Prostate gland (tissue), 2 donors: Measurements from ENCODE around the gene DENND1C. TPM values are rescaled to one million over a fixed set of nuclear protein-coding genes. Genes with fewer than 3 reads are reported as not detected.

Experiments used
- DNase-seq: peaks from one replicate; pipeline ENCODE4 v3.0.0-alpha.2; 2019; ENCODE audit warnings: low spot score
- H3K27ac ChIP-seq, 2 donors: fragments of 200-600 bp; sonication (generic); 2 replicates each; pipeline ENCODE4 v1.5.1; 2017 to 2019
- H3K27me3 ChIP-seq: fragments of 200-600 bp; sonication (generic); replicated peaks from 2 replicates; pipeline ENCODE4 v1.5.1; 2019; ENCODE audit not compliant: insufficient read depth
- H3K36me3 ChIP-seq, 2 donors: fragments of 200-600 bp; sonication (generic); 1 replicate in 1 of 2; 2 replicates in 1 of 2; pipeline versions ENCODE4 v1.5.1 to v1.8.1; 2017 to 2019
- H3K4me1 ChIP-seq: fragments of 200-600 bp; sonication (generic); replicated peaks from 2 replicates; pipeline ENCODE4 v1.5.1; 2019
- H3K4me3 ChIP-seq, 2 donors: fragments of 200-600 bp; sonication (generic); 2 replicates each; pipeline ENCODE4 v1.5.1; 2017 to 2019
- H3K9me3 ChIP-seq: fragments of 200-600 bp; sonication (generic); 2 replicates; pipeline ENCODE4 v1.5.1; 2017
- POLR2A ChIP-seq: fragments of 450-650 bp; IDR thresholded peaks from one replicate; pipeline ENCODE4 v1.6.1; 2016; ENCODE audit warnings: antibody characterized with exemption, mild to moderate bottlenecking
- POLR2AphosphoS5 ChIP-seq: sonication (generic); formaldehyde crosslinking; IDR thresholded peaks from one replicate; pipeline ENCODE4 v1.6.1; 2017; ENCODE audit warnings: antibody characterized with exemption
- whole genome bisulfite sequencing: methylation state at CpG from one replicate; pipeline ENCODE4 v1.1.5; 2018; 5-methylcytosine and 5-hydroxymethylcytosine counted together
- intact Hi-C: fragments of 100-400 bp; cut with DNase I; formaldehyde crosslinking; loops from one replicate; pipeline ENCODE4 v1.14.2; 2022
- small RNA-seq, 2 donors: library from RNA; depleted of rRNA; stranded (forward); fragments of <200 nt; gene quantifications; one replicate each; pipeline ENCODE3, GENCODE V24; 2016
- total RNA-seq, 2 donors: library from RNA; depleted of rRNA; stranded (reverse); fragments of >200 nt; gene quantifications; one replicate each; pipeline ENCODE4 v1.1.0, GENCODE V29; 2016
- TF ChIP-seq, protein P1 (sequence below), 4 experiments: fragments of 200-600 bp in 2 of 4; fragments of 450-650 bp in 2 of 4; sonication (generic) in 2 of 4; IDR thresholded peaks; 1 replicate in 3 of 4; 2 replicates in 1 of 4; pipeline ENCODE4 v1.5.1; 2016 to 2019; ENCODE audit warnings: antibody characterized with exemption in 4 of 4, mild to moderate bottlenecking in 2 of 4, moderate library complexity in 2 of 4

DENND1C gene
- total RNA-seq, 2 donors from 2014 or later, result 0.91 to 1.4 TPM

DNA sequence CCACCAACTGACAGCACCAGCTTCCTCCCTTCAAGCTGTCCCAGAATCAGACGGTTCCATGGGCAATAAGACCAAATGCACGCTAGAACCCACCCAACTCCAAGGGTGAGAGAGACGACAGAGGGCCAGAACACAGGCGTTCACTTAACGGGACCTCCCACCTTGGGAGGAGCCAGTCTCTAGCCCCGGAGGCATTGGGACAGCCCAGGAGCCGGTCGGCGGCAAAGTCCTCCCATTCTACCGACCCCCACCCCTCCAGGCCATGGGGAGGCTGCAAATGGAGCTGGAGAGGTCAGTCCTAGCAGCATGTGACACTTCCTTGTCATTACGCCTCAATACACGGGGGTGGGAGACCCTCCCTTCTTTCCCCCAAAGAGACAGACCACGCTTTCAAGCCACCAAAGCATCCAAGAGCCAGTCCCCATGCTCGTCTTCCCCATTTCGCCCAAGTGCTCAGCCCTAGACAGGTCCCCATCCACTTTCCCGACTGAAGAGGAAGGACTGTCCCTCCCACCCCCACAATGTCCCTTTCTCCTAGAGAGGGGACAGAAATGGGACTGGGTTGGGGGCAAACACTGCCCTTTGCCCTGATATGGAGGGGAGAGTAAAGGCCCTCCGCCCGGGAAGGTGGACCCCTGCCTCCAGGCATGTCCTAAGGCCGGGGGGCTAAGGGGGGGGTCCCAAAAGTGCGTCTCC, 57.9 kb downstream of the DENND1C start:
- no peaks in the 10 kb centered on the region for H3K27me3 ChIP-seq
- no peak for DNase-seq
- H3K9me3 ChIP-seq, result no peaks in the 10 kb centered on the region
- intact Hi-C loops, result loop anchor here (2.0 to 5.0 kb wide), 2 partner anchors 31 to 151 kb away; partner anchors contain the start of gene GTF2F1
- peak overlapping the region; percentile 73 to 75 for H3K4me3 ChIP-seq
- TF ChIP-seq POLR2AphosphoS5 (no peak), POLR2A (no peak)
- TF ChIP-seq, protein P1, sequence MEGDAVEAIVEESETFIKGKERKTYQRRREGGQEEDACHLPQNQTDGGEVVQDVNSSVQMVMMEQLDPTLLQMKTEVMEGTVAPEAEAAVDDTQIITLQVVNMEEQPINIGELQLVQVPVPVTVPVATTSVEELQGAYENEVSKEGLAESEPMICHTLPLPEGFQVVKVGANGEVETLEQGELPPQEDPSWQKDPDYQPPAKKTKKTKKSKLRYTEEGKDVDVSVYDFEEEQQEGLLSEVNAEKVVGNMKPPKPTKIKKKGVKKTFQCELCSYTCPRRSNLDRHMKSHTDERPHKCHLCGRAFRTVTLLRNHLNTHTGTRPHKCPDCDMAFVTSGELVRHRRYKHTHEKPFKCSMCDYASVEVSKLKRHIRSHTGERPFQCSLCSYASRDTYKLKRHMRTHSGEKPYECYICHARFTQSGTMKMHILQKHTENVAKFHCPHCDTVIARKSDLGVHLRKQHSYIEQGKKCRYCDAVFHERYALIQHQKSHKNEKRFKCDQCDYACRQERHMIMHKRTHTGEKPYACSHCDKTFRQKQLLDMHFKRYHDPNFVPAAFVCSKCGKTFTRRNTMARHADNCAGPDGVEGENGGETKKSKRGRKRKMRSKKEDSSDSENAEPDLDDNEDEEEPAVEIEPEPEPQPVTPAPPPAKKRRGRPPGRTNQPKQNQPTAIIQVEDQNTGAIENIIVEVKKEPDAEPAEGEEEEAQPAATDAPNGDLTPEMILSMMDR (IDR thresholded peaks at IDR 0.05), result no peak
- peaks cover 5% of the 10 kb centered on the region for H3K4me1 ChIP-seq
- under 1% methylated on average over 18 of the region's 20 CpGs for WGBS
- peak overlapping the region; percentile 66 to 74 for H3K27ac ChIP-seq
- H3K36me3 ChIP-seq, result peaks cover 0 to 17% of the 10 kb centered on the region in 2 donors

DNA sequence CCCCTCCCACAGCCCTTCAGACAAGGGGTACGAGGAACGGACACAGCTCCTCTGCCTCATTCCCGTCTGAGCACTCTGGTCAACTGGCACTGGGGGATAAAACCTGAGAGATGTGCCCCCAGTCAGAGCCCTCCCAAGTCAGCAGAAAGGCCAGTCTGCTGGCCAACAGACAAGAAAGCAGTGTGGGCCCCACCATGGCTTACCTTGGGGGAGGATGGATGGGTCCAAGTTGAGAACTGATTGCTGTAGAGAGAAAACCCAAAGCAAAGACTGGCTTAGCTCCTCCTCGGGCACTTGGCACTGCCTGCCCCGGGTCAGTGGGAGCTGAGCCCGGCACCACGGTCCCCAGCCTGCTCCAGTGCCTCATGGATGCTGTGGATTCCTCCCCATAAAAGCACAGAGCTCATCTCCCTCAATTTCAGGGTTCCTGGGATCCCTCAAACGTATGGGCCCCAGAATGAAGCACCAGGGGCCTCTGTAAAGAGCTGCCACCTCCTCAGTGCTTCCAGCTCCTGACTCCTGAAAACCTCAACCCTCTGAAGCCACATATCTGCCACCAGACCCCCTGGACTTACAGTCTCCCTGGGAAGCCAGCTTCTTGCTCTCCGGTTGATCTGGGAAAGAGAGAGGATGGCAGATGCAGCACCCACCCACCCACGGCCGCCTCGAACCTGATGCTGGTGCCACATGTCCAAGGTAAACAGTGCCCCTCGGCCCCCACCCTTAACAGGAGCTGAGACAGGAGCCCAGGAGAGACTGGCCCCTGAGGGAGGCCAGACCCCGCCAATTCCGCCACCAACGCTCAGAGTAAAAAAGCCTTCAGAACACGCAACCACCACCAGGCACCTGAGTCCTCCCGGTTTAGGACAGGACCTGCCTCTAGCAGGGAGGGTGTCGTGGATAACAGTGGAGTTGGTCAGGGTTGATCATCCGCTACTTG, 60.2 kb downstream of the DENND1C start:
- Histone ChIP-seq H3K4me3 (no peak overlapping the region), H3K27me3 (no peaks in the 10 kb centered on the region), H3K4me1 (peaks cover 5% of the 10 kb centered on the region), H3K9me3 (no peaks in the 10 kb centered on the region), H3K36me3 (peaks cover under 1 to 40% of the 10 kb centered on the region in 2 donors), H3K27ac (no peak overlapping the region)
- intact Hi-C loops, result loop anchor here (5.0 kb wide), 1 partner anchor 149 kb away; no protein-coding TSS in a partner anchor
- TF ChIP-seq, protein P1 (IDR thresholded peaks at IDR 0.05), result no peak
- no peak for TF ChIP-seq POLR2A
- no peak for TF ChIP-seq POLR2AphosphoS5
- DNase-seq, result no peak
- WGBS, result 66% methylated on average over 20 of the region's 20 CpGs

DNA sequence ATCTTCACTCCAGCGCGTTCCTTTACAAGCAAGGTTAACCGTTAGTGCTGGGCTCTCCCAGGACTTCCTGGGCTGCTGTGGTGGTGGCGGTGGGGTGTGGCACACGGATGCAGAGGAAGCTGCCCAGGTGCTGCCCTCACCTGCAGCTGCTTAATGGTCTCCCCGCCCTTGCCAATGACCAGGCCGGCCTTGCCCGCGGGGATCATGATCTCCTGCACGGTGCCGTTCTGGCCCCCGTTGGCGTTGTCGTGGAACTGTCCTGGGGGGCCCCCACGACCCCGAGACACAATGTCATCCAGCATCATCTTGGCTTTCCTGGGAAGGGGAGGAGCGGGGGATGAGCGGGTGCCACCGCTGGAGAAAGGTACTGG, 63.0 kb downstream of the DENND1C start:
- H3K4me3 ChIP-seq, result no peak overlapping the region
- H3K27ac ChIP-seq, result no peak overlapping the region
- TF ChIP-seq POLR2A, result no peak
- TF ChIP-seq POLR2AphosphoS5, result no peak
- TF ChIP-seq, protein P1 (IDR thresholded peaks at IDR 0.05), result no peak
- WGBS, result 88% methylated on average over 19 of the region's 19 CpGs
- peaks cover 16 to 56% of the 10 kb centered on the region in 2 donors for H3K36me3 ChIP-seq
- no peaks in the 10 kb centered on the region for H3K27me3 ChIP-seq
- H3K9me3 ChIP-seq, result no peaks in the 10 kb centered on the region
- H3K4me1 ChIP-seq, result peaks cover 5% of the 10 kb centered on the region
- intact Hi-C loops, result loop anchor here (5.0 kb wide), 1 partner anchor 196 kb away; no protein-coding TSS in a partner anchor
- DNase-seq, result no peak

DNA sequence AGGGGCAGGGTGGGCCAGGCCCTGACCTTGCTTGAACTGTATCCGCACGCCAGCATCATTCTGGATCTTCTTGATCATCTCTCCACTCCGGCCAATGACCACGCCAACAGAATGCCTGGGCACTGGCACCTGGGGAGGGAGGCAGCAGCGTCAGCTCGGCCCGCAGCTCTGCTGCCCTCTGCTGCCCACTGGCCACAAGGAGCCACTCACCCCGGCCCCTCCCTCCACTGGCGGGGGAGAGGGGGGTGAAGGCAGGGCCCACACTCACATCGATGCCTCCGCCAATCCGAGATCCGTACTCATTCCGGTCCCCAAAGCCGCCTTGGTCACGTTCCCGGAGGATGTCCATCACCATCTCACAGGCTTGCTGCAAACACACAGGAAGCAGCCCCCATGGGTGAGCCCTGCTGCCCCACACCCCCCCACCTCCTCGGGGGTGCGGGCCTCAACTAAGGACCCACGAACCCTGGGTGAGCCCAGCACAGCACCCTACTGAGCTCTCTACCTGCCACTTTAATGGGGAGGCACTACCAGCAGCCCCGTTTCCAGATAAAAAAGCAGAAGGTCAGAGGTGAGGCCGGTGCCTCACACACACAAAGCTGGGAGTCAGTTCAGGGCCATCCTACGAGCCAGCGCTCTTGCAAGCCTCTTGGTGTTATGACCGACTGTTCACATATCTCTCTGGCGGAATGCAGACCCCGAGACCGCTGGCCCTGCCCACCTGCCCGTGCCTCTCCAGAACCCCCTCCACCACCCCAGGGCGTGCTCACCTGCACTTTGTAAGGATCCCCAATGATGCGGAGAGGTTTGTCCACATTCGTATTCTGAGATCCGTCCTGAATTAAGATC, 63.6 kb downstream of the DENND1C start:
- Histone ChIP-seq H3K27me3 (no peaks in the 10 kb centered on the region), H3K9me3 (no peaks in the 10 kb centered on the region), H3K4me3 (no peak overlapping the region), H3K36me3 (peaks cover 16 to 56% of the 10 kb centered on the region in 2 donors), H3K27ac (no peak overlapping the region), H3K4me1 (peaks cover under 1% of the 10 kb centered on the region)
- WGBS, result 73% methylated on average over 32 of the region's 33 CpGs
- intact Hi-C loops, result loop anchor here (5.0 kb wide), 1 partner anchor 196 kb away; no protein-coding TSS in a partner anchor
- TF ChIP-seq, protein P1 (IDR thresholded peaks at IDR 0.05), result peak in 3 of 4 experiments; percentile 27 to 45 (median 43)
- no peak for TF ChIP-seq POLR2A
- no peak for DNase-seq

Small RNAs within 50 kb of the gene (small RNA-seq; reads per million reads assigned to genes)
- 0 reads per million in 2 donors for gene AC010503.2

Other genes with a start within 250 kb of the DENND1C start
- gene MLLT1, start 201.8 kb downstream of the DENND1C start, total RNA-seq, result 10 to 100 TPM; 39.9 to 41.4 TPM
- gene ACER1, start 148.2 kb downstream of the DENND1C start, total RNA-seq, result 1 to 10 TPM in 1 of 2 donors, not detected in 1; 5.3 TPM
- 10 to 100 TPM; 85.1 to 88.5 TPM for gene CLPP, start 120.3 kb downstream of the DENND1C start, total RNA-seq
- 100 to 1,000 TPM; 101 to 111 TPM for gene ALKBH7, start 109.0 kb downstream of the DENND1C start, total RNA-seq
- gene PSPN, start 105.9 kb downstream of the DENND1C start, total RNA-seq, result 1 to 10 TPM; 1.1 to 2.2 TPM
- 10 to 100 TPM; 70.7 to 82.7 TPM for gene GTF2F1, start 88.6 kb downstream of the DENND1C start, total RNA-seq
- gene KHSRP, start 57.0 kb downstream of the DENND1C start, total RNA-seq, result 100 to 1,000 TPM; 146 to 277 TPM
- under 1 TPM; 0.18 to 0.57 TPM for gene SLC25A41, start 48.0 kb downstream of the DENND1C start, total RNA-seq
- 10 to 100 TPM; 66.2 to 91.3 TPM for gene SLC25A23, start 22.0 kb downstream of the DENND1C start, total RNA-seq
- gene CRB3, start 17.5 kb downstream of the DENND1C start, total RNA-seq, result 10 to 100 TPM; 23.1 to 39.3 TPM
- 100 to 1,000 TPM in 1 of 2 donors, under 1 TPM in 1; 0.23 to 100 TPM for gene TUBB4A, start 20.5 kb upstream of the DENND1C start, total RNA-seq
- gene TNFSF9, start 49.2 kb upstream of the DENND1C start, total RNA-seq, result 1 to 10 TPM in 1 of 2 donors, not detected in 1; 4.5 TPM
- gene CD70, start 109.4 kb upstream of the DENND1C start, total RNA-seq, result not detected
- gene TNFSF14, start 188.4 kb upstream of the DENND1C start, total RNA-seq, result under 1 TPM; 0.34 to 0.55 TPM
- 100 to 1,000 TPM in 1 of 2 donors, 10 to 100 TPM in 1; 95.1 to 165 TPM for gene C3, start 238.9 kb upstream of the DENND1C start, total RNA-seq